Raji (cell line): ENCODE measurements around the gene TLCD3B.

Source experiments
- POLR2A ChIP-seq: IDR thresholded peaks from 2 replicates; pipeline ENCODE4 v1.6.1; 2011; ENCODE audit warnings: low read depth, low read length, control low read depth; ENCODE audit not compliant: insufficient read depth

Gene TLCD3B, protein sequence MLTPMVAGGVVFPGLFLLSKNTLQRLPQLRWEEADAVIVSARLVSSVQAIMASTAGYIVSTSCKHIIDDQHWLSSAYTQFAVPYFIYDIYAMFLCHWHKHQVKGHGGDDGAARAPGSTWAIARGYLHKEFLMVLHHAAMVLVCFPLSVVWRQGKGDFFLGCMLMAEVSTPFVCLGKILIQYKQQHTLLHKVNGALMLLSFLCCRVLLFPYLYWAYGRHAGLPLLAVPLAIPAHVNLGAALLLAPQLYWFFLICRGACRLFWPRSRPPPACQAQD

DNA sequence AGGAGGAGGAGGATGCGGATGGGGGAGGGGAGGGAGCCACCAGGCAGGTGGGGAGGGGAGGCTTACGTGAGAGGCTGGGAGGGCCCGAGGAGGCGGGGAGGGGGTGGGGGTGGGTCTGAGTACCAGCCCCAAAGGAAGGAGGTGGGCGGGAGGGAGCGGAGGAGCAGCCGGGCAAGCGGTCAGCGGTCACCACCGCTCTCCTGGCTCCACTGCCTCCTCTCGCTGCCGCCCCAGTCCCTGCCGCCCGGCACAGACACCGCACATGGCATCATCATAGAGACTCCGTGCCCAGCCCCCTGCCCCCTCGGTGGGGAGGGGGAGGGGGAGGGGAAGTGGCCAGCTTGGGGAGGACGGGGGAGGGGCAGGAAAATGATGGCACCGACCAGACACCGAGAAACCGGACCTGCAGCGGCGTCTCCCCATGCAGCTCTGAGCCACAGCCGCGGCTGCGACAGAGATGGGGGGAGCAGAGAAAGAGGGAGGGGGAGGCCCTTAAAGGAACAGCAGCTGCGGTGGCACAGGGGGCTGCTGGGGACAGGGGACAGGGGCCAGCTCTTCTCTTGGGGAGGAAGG lies at the start of gene TLCD3B:
TLCD3B (minus strand) TSS at position 431 of the 573 bp plus-strand sequence. CDS start 744 bp downstream, outside the sequence.
- TF ChIP-seq POLR2A, result no peak

DNA sequence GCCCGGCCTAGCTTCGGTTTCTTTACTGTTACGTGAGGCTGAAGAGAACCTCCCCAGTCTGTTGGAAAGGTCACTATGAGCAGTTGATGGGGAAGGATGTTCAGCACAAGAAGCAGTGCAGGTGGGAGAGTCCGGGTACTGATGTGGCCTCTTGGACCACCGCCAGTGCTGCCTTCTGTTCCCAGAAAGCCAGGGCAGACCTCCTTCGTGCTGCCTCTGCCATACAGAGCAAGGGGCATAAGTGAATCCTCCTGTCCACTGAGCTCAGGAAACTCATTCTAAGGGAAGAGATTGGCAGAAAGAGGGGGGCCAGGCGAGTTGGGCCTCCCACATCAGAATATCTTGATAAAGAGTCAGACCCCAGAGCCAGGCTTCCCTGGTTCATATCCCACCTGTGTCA lies 48.4 kb upstream of the TLCD3B start:
- no peak for TF ChIP-seq POLR2A

DNA sequence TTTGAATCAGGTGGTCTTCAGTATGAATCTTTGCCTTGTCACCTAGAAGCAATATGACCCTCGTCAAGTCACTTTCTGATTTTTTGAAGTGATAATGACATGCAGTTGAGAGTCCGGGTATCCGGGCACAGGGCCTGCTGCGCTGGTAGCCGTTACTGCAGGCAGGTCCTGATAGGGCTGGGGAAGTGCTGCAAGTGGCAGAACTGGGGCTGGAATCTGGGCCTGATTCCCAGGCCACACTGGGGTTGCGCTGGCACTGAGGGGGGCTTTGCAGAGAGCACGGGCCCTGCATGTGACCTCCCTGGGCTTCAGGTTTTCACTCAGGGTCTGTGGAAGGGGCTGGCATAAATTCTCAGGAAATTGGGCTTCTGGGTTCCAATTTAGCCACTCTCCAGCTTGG lies 47.7 kb upstream of the TLCD3B start:
- no peak for TF ChIP-seq POLR2A

DNA sequence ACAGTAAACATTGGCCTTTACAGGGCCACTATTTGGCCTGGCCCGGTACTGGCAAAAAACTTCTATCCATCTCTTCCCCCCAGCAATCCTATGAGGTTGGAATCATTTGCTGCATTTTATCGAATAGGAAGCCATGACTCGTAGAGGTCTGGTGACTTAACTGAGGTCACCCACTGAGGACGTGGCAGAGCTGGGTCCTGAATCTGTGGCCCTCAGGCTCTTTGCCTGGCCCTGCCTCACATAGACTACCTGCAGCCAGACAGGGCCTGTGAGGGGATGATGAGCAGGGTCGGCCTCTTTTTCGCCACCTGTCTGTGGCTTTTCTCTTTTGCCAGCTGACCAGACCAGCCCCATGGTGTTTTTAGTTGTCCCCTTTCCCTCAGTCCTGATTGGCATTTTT lies 46.6 kb upstream of the TLCD3B start:
- no peak for TF ChIP-seq POLR2A

DNA sequence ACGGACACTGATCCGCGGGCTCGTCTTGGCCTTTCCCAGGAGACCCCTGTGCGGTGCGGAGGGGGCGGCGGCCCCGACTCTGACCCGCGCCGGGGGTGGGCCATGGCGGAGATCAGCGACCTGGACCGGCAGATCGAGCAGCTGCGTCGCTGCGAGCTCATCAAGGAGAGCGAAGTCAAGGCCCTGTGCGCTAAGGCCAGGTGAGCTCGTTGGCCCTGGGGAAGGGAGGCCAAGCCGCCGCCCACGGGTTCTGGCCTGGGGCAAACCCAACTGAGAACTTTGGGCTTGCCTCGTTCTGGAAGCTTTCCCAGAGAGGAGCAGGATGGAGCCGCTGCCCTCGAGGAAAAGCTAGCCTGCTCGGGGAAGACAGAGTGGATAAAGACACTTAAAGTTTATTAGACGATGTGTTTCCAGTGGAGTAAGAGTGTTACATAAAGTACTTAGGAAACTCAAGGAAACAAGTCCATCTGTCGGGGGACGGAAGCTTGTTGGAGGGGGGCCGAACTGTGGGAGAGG lies 45.3 kb upstream of the TLCD3B start:
- TF ChIP-seq POLR2A, result no peak

DNA sequence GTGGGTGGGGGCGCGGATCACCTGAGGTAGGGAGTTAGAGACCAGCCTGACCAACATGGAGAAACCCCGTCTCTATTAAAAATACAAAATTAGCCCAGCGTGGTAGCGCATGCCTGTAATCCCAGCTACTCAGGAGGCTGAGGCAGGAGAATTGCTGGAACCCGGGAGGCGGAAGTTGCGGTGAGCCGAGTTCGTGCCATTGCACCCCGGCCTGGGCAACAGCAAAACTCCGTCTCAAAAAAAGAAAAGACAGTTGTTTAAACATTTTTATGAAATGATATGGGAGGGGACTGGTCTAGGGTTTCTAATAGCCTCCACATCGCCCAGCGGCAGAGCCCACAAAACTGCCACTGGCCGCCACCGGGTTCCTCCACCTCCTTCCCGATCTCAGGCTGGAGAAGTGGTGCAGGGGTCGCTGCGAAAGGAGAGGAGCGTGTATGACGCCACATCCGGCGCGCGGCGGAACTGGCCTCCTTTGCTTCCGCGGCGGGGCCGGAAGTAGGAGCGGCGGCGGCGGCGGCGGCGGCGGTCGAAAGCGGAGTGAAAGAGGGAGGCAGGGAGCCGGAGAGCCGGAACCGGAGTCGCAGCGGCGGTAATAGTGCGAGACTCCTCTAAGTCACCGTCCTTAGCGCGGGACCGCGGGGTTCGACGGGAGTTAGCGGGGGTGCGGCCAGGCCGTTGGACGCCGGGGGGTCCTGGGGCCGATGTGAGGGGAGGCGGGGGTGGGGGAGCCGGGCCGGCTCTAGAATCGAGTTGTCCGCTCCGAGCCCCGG lies 44.6 kb upstream of the TLCD3B start, which contains the start of gene PPP4C:
PPP4C (plus strand) TSS at position 492 of the 773 bp plus-strand sequence. CDS start 384 bp downstream, outside the sequence.
- peak; percentile 81 for TF ChIP-seq POLR2A

DNA sequence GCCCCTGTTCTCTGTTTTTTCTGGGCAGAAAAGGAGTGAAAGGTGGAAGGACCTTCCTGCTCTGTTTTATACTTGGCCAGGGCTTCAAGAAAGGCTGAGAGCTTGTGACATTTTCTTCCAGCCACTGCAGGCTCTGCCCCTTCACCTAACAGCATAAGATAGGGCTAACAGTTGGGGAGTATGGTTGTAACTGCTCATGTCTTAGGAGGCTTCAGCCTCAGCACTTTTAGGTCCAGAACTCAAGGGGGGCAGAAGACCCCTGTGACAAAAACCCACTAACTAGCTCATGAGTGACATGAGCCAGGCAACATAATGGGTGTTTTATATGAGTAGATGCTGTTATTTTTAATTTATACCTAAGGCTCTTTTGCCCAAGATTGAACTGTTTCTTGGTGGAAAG lies 39.4 kb upstream of the TLCD3B start:
- no peak for TF ChIP-seq POLR2A

DNA sequence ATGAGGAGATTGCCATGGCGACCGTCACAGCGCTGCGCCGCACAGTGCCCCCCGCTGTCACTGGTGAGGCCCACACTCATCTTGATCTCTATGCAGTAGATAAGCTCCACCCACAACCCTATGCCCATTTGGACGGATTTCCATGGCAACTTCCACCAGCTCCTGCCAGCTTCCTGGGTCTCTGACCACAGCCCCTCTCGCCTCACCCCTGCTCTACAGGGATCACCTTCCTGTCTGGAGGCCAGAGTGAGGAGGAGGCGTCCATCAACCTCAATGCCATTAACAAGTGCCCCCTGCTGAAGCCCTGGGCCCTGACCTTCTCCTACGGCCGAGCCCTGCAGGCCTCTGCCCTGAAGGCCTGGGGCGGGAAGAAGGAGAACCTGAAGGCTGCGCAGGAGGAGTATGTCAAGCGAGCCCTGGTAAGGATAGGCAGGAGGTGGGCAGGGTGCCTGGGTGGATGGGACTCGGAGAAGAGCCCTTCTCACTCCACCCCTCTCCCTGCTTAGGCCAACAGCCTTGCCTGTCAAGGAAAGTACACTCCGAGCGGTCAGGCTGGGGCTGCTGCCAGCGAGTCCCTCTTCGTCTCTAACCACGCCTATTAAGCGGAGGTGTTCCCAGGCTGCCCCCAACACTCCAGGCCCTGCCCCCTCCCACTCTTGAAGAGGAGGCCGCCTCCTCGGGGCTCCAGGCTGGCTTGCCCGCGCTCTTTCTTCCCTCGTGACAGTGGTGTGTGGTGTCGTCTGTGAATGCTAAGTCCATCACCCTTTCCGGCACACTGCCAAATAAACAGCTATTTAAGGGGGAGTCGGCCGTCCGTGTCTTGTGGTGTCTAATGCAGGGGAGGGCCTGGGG lies 38.8 kb upstream of the TLCD3B start:
- TF ChIP-seq POLR2A, result no peak

DNA sequence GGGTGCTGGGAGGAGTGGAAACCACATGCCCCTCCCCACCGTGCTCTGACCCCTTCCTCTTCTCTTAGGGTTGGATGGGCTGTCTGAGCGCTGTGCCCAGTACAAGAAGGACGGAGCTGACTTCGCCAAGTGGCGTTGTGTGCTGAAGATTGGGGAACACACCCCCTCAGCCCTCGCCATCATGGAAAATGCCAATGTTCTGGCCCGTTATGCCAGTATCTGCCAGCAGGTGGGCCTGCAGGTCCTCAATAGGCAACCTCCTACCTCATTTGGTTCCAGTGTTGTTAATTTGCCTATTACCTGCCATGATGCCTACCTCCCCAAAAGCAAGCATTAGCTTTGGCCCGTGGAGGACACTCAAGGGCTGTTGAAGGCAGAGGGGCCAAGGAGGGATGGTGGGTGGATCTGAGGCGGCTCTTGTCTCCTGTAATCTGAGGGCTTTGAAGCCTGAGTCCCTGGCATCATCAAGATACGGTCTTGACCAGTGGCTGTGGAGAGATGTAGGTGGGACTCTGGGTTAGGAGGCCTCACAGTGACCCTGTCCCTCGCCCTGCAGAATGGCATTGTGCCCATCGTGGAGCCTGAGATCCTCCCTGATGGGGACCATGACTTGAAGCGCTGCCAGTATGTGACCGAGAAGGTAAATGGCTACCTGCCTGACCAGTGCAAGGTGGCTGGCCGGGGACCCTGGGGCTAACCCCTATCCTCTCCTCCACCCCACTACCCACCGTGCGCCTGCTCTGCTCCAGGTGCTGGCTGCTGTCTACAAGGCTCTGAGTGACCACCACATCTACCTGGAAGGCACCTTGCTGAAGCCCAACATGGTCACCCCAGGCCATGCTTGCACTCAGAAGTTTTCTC lies 37.9 kb upstream of the TLCD3B start:
- TF ChIP-seq POLR2A, result no peak

DNA sequence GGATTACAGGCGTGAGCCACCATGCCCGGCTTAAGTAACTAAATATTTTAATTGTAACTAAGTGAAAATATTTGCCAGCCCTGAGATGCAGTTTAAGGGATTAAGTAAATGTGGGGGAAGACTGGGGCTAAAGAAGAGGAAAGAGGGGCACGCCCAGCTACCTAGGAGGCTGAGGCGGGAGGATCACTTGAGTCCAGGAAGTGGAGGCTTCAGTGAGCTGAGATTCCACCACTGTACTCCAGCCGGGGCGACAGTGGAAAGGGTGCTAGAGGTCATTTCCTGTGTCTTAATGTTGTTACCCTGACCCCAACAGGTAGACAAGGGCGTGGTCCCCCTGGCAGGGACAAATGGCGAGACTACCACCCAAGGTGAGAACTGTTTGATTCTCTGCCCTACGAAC lies 37.3 kb upstream of the TLCD3B start:
- TF ChIP-seq POLR2A, result no peak

DNA sequence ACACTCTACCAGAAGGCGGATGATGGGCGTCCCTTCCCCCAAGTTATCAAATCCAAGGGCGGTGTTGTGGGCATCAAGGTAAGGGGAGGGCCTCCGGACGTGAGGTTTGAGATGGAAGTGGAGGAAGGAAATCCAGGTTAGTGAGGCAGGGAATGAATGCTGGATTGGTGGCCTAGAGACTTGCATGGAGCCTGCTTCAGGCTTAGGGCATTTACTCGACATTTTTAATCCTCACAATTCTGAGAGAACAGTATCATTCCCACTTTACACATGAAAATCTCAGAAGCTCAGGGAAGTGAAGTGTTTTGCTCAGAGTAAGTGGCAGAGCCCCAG lies 36.5 kb upstream of the TLCD3B start:
- no peak for TF ChIP-seq POLR2A

DNA sequence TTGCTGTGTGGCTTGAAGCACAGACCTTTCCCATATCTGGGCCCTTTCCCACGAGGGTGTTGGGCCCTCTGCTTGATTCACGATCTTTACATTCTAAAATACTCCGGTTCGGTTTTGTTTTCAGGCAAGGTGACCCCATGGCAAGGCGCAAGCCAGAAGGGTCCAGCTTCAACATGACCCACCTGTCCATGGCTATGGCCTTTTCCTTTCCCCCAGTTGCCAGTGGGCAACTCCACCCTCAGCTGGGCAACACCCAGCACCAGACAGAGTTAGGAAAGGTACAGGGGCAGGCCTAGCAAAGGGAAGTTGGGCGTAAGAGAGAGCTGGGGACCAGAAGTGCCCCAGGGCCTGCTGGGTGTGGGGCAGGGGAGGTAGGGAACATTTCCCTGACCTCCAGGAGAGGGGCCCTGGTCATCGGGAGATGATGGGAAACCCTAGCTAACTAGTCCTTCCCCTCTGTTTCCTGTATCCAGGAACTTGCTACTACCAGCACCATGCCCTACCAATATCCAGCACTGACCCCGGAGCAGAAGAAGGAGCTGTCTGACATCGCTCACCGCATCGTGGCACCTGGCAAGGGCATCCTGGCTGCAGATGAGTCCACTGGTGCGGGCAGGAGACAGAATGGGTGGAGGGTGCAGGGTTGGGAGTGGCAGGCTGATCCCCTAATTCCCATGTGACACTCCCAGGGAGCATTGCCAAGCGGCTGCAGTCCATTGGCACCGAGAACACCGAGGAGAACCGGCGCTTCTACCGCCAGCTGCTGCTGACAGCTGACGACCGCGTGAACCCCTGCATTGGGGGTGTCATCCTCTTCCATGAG lies 35.9 kb upstream of the TLCD3B start:
- no peak for TF ChIP-seq POLR2A

DNA sequence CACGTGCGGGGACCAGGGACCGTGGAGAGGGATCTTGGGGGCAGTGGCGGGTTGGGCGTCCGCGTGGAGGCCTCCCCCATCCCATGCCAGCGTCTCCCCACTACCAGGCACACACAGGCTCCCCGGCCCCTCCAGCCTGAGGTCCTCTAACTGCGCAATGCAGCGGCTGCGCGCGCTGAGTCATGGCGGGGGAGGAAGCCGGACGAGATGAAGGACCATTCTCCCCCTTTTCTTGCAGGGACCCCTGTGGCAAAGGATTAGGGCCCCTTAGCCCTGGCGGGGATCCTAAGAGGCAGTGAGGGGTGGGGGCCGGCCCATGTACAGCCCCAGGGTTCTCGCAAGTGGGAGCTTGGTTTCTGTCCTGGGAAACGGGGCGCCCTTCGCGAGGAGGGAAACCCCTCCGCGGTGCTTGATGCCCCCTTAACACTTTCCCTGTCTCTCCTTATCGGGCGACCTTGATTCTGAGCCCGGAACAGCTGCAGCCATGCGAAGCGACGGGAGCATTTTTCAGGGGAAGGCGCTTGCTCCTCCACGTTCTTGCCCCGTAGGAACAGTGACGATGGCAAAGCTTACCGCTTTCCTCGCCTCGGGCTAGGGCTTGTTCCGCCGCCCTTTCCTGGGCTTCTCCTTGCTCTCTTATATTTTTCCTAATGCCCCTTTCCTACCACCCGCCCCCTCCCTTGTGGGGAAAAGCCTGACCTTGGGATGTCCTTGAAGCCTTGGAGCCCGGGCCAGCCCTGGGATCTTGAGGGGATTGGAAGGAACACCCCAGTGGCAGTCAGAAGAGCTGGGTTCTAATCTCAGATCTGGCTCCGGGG lies 35.1 kb upstream of the TLCD3B start:
- no peak for TF ChIP-seq POLR2A
